Measurements from ENCODE around the gene PRLR.

DNA sequence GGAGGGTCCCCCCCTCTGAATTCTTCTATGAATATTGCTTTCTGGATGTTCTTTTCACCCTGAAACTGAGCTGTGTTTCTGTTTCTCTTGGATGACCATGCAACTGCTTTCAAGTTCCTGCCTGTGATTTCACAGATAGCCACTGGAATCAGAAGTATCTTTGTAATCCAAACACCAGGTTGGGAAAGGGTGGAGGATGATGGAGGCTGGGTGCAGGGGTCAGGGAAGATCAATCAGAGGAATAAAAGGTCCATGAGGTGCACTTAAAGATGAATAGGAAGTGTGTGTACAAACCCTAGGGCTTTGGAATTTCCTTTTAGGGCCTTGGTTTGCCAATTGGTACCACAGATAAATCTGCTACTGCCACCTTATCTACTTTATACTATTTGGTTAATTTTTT lies 114.4 kb downstream of the PRLR start:
- TF ChIP-seq, protein P1, sequence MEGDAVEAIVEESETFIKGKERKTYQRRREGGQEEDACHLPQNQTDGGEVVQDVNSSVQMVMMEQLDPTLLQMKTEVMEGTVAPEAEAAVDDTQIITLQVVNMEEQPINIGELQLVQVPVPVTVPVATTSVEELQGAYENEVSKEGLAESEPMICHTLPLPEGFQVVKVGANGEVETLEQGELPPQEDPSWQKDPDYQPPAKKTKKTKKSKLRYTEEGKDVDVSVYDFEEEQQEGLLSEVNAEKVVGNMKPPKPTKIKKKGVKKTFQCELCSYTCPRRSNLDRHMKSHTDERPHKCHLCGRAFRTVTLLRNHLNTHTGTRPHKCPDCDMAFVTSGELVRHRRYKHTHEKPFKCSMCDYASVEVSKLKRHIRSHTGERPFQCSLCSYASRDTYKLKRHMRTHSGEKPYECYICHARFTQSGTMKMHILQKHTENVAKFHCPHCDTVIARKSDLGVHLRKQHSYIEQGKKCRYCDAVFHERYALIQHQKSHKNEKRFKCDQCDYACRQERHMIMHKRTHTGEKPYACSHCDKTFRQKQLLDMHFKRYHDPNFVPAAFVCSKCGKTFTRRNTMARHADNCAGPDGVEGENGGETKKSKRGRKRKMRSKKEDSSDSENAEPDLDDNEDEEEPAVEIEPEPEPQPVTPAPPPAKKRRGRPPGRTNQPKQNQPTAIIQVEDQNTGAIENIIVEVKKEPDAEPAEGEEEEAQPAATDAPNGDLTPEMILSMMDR (IDR thresholded peaks at IDR 0.05; ENCODE audit: borderline replicate concordance, extremely low read depth, low read length, poor library complexity, severe bottlenecking) = no peak
- TF ChIP-seq EZH2 (IDR thresholded peaks at IDR 0.05; ENCODE audit: borderline replicate concordance, low read depth, low read length, severe bottlenecking) = no peak
